NT2/D1 (cell line): ENCODE results near the gene ARIH2.

Source experiments
- DNase-seq: peaks from one replicate; pipeline ENCODE4 v3.0.0-alpha.2; 2011; ENCODE audit warnings: low read depth, low spot score
- H3K27me3 ChIP-seq: 2 replicates; pipeline ENCODE4 v1.6.0; 2011; ENCODE audit warnings: mild to moderate bottlenecking; ENCODE audit not compliant: insufficient read length, insufficient read depth
- H3K36me3 ChIP-seq: 2 replicates; pipeline ENCODE4 v1.6.1; 2011; ENCODE audit warnings: mild to moderate bottlenecking, low read length, mixed read lengths; ENCODE audit not compliant: insufficient read depth, insufficient read length
- H3K4me1 ChIP-seq: 2 replicates; pipeline ENCODE4 v1.5.1; 2011; ENCODE audit not compliant: insufficient read depth, insufficient read length
- H3K4me3 ChIP-seq: 2 replicates; pipeline ENCODE4 v1.5.1; 2011; ENCODE audit warnings: low read depth; ENCODE audit not compliant: insufficient read length
- H3K9ac ChIP-seq: 2 replicates; pipeline ENCODE4 v1.6.0; 2011; ENCODE audit warnings: low read depth; ENCODE audit not compliant: insufficient read length
- H3K9me3 ChIP-seq: 2 replicates; pipeline ENCODE4 v1.5.1; 2011; ENCODE audit warnings: mild to moderate bottlenecking, low read length; ENCODE audit not compliant: insufficient read depth
- SUZ12 ChIP-seq: IDR thresholded peaks from 2 replicates; pipeline ENCODE4 v1.6.1; 2011; ENCODE audit not compliant: insufficient read length, insufficient read depth; ENCODE audit errors: extremely low read depth
- YY1 ChIP-seq: IDR thresholded peaks from 2 replicates; pipeline ENCODE4 v1.6.1; 2011; ENCODE audit not compliant: insufficient read length, insufficient read depth
- ZNF274 ChIP-seq: IDR thresholded peaks from 2 replicates; pipeline ENCODE4 v1.6.1; 2011; ENCODE audit warnings: mild to moderate bottlenecking, low read depth, low read length

ARIH2 gene

DNA sequence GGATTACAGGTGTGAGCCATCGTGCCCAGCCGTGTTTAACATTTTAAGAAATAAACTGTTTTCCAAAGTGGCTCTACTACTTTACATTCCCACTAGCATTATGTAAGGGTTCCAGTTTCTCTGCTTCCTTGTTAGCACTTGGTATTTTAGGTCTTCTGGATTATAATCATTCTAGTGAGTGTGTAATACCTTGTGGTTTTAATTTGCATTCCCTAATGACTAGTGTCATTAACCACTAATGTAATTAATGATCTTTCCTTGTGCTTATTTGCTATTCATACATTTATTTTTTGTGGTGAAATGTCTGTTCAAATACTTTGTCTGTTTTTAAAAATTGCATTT, 30.7 kb downstream of the ARIH2 start:
- Histone ChIP-seq H3K4me1 (no peaks in the 10 kb centered on the region), H3K4me3 (no peak overlapping the region), H3K9ac (no peak overlapping the region), H3K9me3 (no peaks in the 10 kb centered on the region), H3K27me3 (no peaks in the 10 kb centered on the region), H3K36me3 (peaks cover 39% of the 10 kb centered on the region)
- DNase-seq: no peak
- TF ChIP-seq SUZ12 (no peak), ZNF274 (no peak), YY1 (no peak)

GRCh38 chr3:48950051-48950450, 31.4 kb downstream of the ARIH2 start:
- DNase-seq: no peak
- H3K4me1 ChIP-seq: no peaks in the 10 kb centered on the region
- H3K27me3 ChIP-seq: no peaks in the 10 kb centered on the region
- H3K4me3 ChIP-seq: no peak overlapping the region
- H3K36me3 ChIP-seq: peaks cover 35% of the 10 kb centered on the region
- H3K9me3 ChIP-seq: no peaks in the 10 kb centered on the region
- H3K9ac ChIP-seq: no peak overlapping the region
- no peak for TF ChIP-seq SUZ12
- no peak for TF ChIP-seq YY1
- no peak for TF ChIP-seq ZNF274

GRCh38 chr3:48951764-48952163, 33.1 kb downstream of the ARIH2 start:
- DNase-seq: no peak
- peaks cover 27% of the 10 kb centered on the region for H3K36me3 ChIP-seq
- H3K4me3 ChIP-seq: no peak overlapping the region
- no peaks in the 10 kb centered on the region for H3K9me3 ChIP-seq
- H3K9ac ChIP-seq: no peak overlapping the region
- H3K27me3 ChIP-seq: no peaks in the 10 kb centered on the region
- TF ChIP-seq ZNF274 (no peak), SUZ12 (no peak), YY1 (no peak)
- H3K4me1 ChIP-seq: no peaks in the 10 kb centered on the region

- H3K9me3 ChIP-seq: no peaks in the 10 kb centered on the region
- no peaks in the 10 kb centered on the region for H3K4me1 ChIP-seq
- DNase-seq: peak; percentile 35
- no peak overlapping the region for H3K4me3 ChIP-seq
- peaks cover 28% of the 10 kb centered on the region for H3K36me3 ChIP-seq
- no peaks in the 10 kb centered on the region for H3K27me3 ChIP-seq
- no peak for TF ChIP-seq YY1
- no peak for TF ChIP-seq SUZ12
- TF ChIP-seq ZNF274: no peak
- H3K9ac ChIP-seq: no peak overlapping the region
These were observed 34.0 kb downstream of the ARIH2 start for GRCh38 chr3:48952510-48953118.

- no peaks in the 10 kb centered on the region for H3K27me3 ChIP-seq
- H3K9ac ChIP-seq: no peak overlapping the region
- H3K9me3 ChIP-seq: no peaks in the 10 kb centered on the region
- no peak overlapping the region for H3K4me3 ChIP-seq
- DNase-seq: no peak
- no peaks in the 10 kb centered on the region for H3K4me1 ChIP-seq
- H3K36me3 ChIP-seq: peaks cover 45% of the 10 kb centered on the region
- TF ChIP-seq ZNF274 (no peak), SUZ12 (no peak), YY1 (no peak)
These were observed 38.5 kb downstream of the ARIH2 start for GRCh38 chr3:48957006-48957705.

DNA sequence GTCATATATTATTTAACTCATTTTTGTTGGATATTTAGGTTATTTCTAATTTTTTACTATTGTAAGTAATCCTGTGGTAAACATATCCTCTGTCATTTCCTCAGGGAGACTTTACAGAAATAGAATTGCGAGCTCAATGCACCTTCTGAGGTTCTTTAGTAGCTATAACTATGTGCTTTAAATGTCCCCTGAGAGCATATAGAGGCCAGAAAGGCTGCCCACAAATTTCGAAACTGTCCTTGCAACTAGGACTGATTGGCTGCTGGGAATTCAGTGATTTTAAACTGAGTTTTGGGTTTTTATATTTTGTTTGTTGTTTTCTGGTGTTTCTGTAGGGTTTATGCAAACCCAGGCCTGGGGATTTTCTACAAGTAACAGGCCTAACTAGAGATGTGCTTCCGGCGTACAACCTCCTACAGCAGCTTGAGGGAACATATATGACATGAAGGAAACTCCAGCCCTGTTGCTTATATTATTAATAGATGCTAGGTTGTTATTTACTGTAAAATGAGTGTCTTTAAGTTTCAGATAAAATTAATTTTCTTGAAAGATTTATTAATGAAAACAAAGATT, 42.3 kb downstream of the ARIH2 start:
- no peaks in the 10 kb centered on the region for H3K27me3 ChIP-seq
- H3K9me3 ChIP-seq: no peaks in the 10 kb centered on the region
- no peak overlapping the region for H3K9ac ChIP-seq
- no peak for DNase-seq
- H3K36me3 ChIP-seq: peaks cover 52% of the 10 kb centered on the region
- no peaks in the 10 kb centered on the region for H3K4me1 ChIP-seq
- no peak for TF ChIP-seq YY1
- no peak for TF ChIP-seq SUZ12
- no peak for TF ChIP-seq ZNF274
- H3K4me3 ChIP-seq: no peak overlapping the region

- H3K36me3 ChIP-seq: peaks cover 60% of the 10 kb centered on the region
- H3K9me3 ChIP-seq: no peaks in the 10 kb centered on the region
- no peak overlapping the region for H3K4me3 ChIP-seq
- TF ChIP-seq ZNF274 (no peak), YY1 (no peak), SUZ12 (no peak)
- peaks cover 3% of the 10 kb centered on the region for H3K4me1 ChIP-seq
- no peak for DNase-seq
- H3K27me3 ChIP-seq: no peaks in the 10 kb centered on the region
- no peak overlapping the region for H3K9ac ChIP-seq
These were observed 43.7 kb downstream of the ARIH2 start for GRCh38 chr3:48962340-48962739.

GRCh38 chr3:48962939-48963338, 44.3 kb downstream of the ARIH2 start:
- Histone ChIP-seq H3K4me3 (no peak overlapping the region), H3K9me3 (no peaks in the 10 kb centered on the region), H3K9ac (no peak overlapping the region), H3K4me1 (peaks cover 3% of the 10 kb centered on the region), H3K27me3 (no peaks in the 10 kb centered on the region), H3K36me3 (peaks cover 61% of the 10 kb centered on the region)
- DNase-seq: no peak
- no peak for TF ChIP-seq SUZ12
- no peak for TF ChIP-seq YY1
- TF ChIP-seq ZNF274: no peak
